GM10248 (cell line): Measurements from ENCODE around the gene DTWD2.

Source experiments
- CTCF ChIA-PET: fragments of 300-600 bp; sonication (Branson Sonifier 250); formaldehyde crosslinking; extraction: SDS; loops from one replicate; lab custom pipeline; 2021; ENCODE audit warnings: antibody characterized with exemption; lab: Yijun Ruan, JAX
- POLR2A ChIA-PET: fragments of 350-650 bp; sonication (Branson Sonifier 250); formaldehyde crosslinking; extraction: SDS; loops from one replicate; lab custom pipeline; 2020; ENCODE audit warnings: antibody characterized with exemption; lab: Yijun Ruan, JAX
- DNase-seq: peaks from one replicate; pipeline ENCODE4 v3.0.0; 2012; ENCODE audit errors: extremely low spot score
- TF ChIP-seq, protein P1 (sequence below): IDR thresholded peaks from 2 replicates; pipeline ENCODE4 v1.5.1; 2012; ENCODE audit warnings: mild to moderate bottlenecking, low read depth; ENCODE audit errors: extremely low read depth, missing control alignments, control extremely low read depth

Gene DTWD2

DNA sequence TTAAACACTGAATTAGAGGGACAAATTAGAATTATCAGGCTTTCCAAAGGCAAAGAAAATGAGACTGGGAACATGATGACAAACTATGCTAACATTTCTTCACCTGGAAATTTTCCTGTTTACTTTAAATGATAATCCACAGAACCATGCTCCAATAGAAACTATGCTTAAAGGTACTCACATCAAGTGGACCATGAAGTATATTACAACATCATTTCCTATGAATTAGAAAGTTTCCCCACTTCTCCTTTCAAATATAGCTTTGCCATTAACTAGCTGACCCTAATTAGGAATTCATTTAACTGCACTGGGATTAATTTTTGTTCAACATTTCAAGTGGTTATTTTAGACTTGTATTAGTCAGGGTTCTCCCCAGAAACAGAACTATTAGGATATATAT is 81.4 kb downstream of the DTWD2 start:
- TF ChIP-seq, protein P1, sequence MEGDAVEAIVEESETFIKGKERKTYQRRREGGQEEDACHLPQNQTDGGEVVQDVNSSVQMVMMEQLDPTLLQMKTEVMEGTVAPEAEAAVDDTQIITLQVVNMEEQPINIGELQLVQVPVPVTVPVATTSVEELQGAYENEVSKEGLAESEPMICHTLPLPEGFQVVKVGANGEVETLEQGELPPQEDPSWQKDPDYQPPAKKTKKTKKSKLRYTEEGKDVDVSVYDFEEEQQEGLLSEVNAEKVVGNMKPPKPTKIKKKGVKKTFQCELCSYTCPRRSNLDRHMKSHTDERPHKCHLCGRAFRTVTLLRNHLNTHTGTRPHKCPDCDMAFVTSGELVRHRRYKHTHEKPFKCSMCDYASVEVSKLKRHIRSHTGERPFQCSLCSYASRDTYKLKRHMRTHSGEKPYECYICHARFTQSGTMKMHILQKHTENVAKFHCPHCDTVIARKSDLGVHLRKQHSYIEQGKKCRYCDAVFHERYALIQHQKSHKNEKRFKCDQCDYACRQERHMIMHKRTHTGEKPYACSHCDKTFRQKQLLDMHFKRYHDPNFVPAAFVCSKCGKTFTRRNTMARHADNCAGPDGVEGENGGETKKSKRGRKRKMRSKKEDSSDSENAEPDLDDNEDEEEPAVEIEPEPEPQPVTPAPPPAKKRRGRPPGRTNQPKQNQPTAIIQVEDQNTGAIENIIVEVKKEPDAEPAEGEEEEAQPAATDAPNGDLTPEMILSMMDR: no peak
- ChIA-PET CTCF (no interaction called here), POLR2A (no interaction called here)
- DNase-seq: no peak

DNA sequence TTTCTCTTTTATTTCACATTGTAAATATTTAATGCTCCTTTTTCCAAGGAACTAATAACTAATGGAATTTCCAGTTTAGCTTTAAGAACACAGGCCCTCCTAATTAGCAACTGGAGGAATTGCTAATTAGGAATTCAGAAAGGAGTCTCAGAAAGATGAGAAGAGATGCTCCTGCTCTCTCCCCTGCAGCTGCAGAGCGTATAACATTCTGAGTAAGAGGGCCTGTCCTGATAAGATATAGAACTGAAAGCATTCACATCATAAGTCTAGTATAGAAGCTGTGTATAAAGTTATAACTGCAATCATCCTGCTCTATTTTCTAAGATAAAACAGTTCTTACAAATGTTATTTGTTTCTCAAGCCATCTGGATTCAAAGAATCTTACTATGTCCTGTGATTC is 83.2 kb downstream of the DTWD2 start:
- TF ChIP-seq, protein P1: no peak
- ChIA-PET CTCF (interaction anchor here (1.2 kb wide), 1 partner anchor 21 kb away, joined by 4 read pairs; no protein-coding TSS in a partner anchor), POLR2A (no interaction called here)
- no peak for DNase-seq

DNA sequence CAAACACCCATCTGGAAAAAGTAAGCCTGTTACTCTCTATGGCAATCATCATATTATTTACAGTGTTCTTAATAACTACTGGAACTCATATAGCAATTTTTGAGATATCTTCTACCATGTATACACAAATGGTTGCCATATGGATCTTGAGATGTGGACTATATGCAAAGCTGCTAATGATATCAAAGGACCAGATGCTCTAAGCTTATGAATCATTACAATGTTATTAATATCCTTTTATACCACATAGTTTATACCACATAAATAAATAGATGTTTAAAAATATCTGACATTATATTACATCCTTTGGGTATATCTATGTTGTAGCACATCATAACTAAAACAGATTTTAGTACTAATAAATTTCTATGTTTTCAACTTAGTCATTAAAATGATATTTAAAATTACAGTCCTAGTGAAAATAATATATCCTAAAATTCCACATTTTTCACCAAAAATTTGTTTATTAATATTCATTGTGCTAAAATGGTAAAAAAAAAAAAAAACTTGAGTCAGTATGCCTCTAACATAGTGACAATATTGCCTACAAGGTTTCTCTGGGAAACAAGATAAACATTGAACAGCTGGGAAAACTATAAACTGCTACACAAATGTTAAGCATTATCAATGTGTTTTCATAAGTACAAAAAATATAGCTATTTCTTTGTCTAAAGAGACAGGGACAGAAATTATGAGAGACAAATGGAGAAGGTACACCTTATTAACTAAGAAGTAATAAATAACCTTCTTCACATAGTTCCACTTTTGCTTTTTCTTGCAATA is 85.5 kb downstream of the DTWD2 start:
- TF ChIP-seq, protein P1: no peak
- ChIA-PET CTCF (interaction anchor here (1.1 to 3.5 kb wide), 2 partner anchors 10 to 13 kb away, joined by 3 to 13 read pairs; no protein-coding TSS in a partner anchor), POLR2A (no interaction called here)
- DNase-seq: no peak

DNA sequence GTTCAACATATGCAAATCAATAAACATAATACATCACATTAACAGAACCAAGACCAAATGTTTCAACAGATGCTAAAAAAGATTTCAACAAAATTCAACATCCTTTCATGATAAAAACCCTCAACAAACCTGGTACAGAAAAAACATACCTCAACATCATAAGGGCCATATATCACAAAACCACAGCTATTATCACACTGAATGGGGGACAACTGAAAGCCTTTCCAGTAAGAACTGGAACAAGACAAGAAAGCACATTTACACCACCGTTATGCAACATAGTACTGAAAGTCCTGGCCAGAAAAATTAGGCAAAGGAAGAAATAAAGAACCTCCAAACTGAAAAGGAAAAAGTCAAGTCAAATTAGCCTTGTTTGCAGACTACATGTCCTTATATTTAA is 93.6 kb downstream of the DTWD2 start:
- CTCF ChIA-PET: interaction anchor here (1.4 kb wide), 1 partner anchor 18 kb away, joined by 3 read pairs; no protein-coding TSS in a partner anchor
- POLR2A ChIA-PET: no interaction called here
- DNase-seq: no peak
- TF ChIP-seq, protein P1: no peak

DNA sequence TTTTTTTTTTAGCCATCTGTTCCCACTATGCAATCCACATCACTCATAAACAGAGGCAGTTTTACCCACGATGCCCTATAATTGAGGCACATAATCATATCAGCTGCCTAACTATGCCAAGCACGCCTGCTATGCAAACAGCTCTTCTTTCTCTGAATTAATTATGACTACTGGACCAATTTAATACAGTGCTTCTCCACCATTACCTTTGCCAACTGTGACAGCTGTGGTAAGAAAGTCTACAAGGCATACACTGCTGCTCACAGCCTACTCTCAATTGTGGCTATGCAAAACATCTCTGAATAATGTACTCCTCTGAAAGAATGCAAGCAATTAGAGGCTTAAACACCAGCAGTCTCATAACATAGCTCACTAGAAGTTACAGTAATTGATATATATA is 97.1 kb downstream of the DTWD2 start:
- ChIA-PET POLR2A (no interaction called here), CTCF (interaction anchor here (1.3 to 1.4 kb wide), 2 partner anchors 9 to 17 kb away, joined by 3 read pairs; no protein-coding TSS in a partner anchor)
- TF ChIP-seq, protein P1: no peak
- no peak for DNase-seq

DNA sequence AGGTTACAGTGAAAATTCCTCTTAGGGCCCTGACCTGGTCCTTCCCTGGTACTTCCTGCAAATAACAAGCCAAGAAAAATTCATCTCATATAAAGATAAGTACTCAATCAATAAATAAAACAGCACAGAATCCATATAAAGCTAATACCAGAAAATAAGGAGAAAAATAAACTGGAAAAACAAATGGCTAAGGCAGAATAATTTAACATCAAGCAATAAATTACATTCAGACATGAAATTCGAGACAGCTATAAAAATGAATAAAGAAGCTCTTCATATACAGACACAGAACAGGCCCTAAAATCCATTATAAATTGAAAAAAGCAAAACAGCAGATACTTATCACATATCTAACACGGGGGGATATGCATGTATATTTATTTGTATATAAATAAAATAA is 99.2 kb downstream of the DTWD2 start:
- CTCF ChIA-PET: no interaction called here
- DNase-seq: no peak
- POLR2A ChIA-PET: no interaction called here
- TF ChIP-seq, protein P1: no peak

DNA sequence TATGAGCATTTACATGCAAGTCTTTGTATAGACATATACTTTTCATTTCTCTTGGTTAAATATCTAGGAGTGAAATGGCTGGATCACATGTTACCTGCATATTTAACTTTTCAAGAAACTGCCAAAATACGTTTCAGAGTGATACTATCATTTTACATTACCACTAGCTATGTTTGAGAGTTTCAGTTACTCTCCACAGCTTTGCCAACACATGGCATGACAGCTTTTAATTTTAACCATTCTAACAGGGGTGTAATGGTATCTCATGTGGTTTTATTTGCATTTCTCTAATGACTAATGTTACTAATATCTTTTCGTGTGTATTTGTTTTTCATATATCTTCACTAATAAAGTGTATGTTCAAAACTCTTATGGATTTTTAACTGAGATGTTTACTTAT is 99.8 kb downstream of the DTWD2 start:
- CTCF ChIA-PET: no interaction called here
- POLR2A ChIA-PET: no interaction called here
- no peak for DNase-seq
- TF ChIP-seq, protein P1: no peak
